OCI-LY7 (cell line): Measurements from ENCODE around the gene ATP8B3. TPM values are rescaled to one million over a fixed set of nuclear protein-coding genes. Genes with fewer than 3 reads are reported as not detected.

ENCODE experiments used
- BruUV-seq: library from RNA; stranded (reverse); fragments of 400-500 nt; replicated peaks from 2 replicates; lab custom pipeline; 2021; lab: Mats Ljungman, UMichigan
- CTCF ChIA-PET: fragments of 300-600 bp; sonication (Branson Sonifier 250); formaldehyde crosslinking; loops from one replicate; lab custom pipeline; 2022; ENCODE audit warnings: antibody characterized with exemption; ENCODE audit not compliant: unreplicated experiment; lab: Charles Lee
- POLR2A ChIA-PET: fragments of 300-600 bp; sonication (Branson Sonifier 250); formaldehyde crosslinking; loops from one replicate; lab custom pipeline; 2022; ENCODE audit warnings: antibody characterized with exemption; lab: Charles Lee
- DNase-seq: peaks from one replicate; pipeline ENCODE4 v3.0.0-alpha.2; 2015; ENCODE audit warnings: low spot score
- H2AFZ ChIP-seq: fragments of 200-600 bp; sonication (generic), shearing (Covaris generic); 2 replicates; pipeline ENCODE4 v1.6.1; 2014; ENCODE audit warnings: mild to moderate bottlenecking, antibody characterized with exemption, low read length, moderate library complexity
- H3K27ac ChIP-seq: fragments of 200-600 bp; sonication (generic); 2 replicates; pipeline ENCODE4 v1.5.1; 2014; ENCODE audit warnings: mixed run types, low read depth, mild to moderate bottlenecking, moderate library complexity, low read length, inconsistent platforms; ENCODE audit not compliant: poor library complexity, severe bottlenecking
- H3K36me3 ChIP-seq: fragments of 200-600 bp; sonication (generic); 2 replicates; pipeline ENCODE4 v1.6.1; 2014; ENCODE audit warnings: mild to moderate bottlenecking, antibody characterized with exemption, low read length, moderate library complexity, mixed read lengths; ENCODE audit not compliant: insufficient read depth
- H3K4me1 ChIP-seq: fragments of 200-600 bp; sonication (generic); 2 replicates; pipeline ENCODE4 v1.5.1; 2014; ENCODE audit warnings: mild to moderate bottlenecking, low read length; ENCODE audit not compliant: insufficient read depth, poor library complexity, severe bottlenecking
- H3K4me2 ChIP-seq: fragments of 200-600 bp; sonication (generic); 2 replicates; pipeline ENCODE4 v1.6.1; 2014; ENCODE audit warnings: mild to moderate bottlenecking, low read length
- H3K4me3 ChIP-seq: fragments of 200-600 bp; sonication (generic); 2 replicates; pipeline ENCODE4 v1.5.1; 2014; ENCODE audit warnings: mild to moderate bottlenecking, low read depth, low read length; ENCODE audit not compliant: poor library complexity, severe bottlenecking
- H3K79me2 ChIP-seq: fragments of 200-600 bp; sonication (generic); 2 replicates; pipeline ENCODE4 v1.6.1; 2016; ENCODE audit warnings: low read depth, mild to moderate bottlenecking, low read length, moderate library complexity, mixed read lengths; ENCODE audit not compliant: insufficient read depth
- H3K9me2 ChIP-seq: fragments of 200-600 bp; sonication (generic); 2 replicates; pipeline ENCODE4 v1.6.1; 2016; ENCODE audit warnings: mild to moderate bottlenecking, low read length, mixed read lengths; ENCODE audit not compliant: insufficient read depth
- H3K9me3 ChIP-seq: fragments of 200-600 bp; sonication (generic); 2 replicates; pipeline ENCODE4 v1.6.1; 2014; ENCODE audit warnings: mild to moderate bottlenecking, mixed run types, low read length, mixed read lengths
- H4K20me1 ChIP-seq: fragments of 200-600 bp; sonication (generic); 2 replicates; pipeline ENCODE4 v1.6.1; 2014; ENCODE audit warnings: mild to moderate bottlenecking, antibody characterized with exemption, low read length, moderate library complexity, mixed read lengths; ENCODE audit not compliant: insufficient read depth
- CTCF ChIP-seq: fragments of 200-600 bp; sonication (generic); conservative IDR thresholded peaks from 2 replicates; pipeline ENCODE4 v1.5.1; 2014; ENCODE audit warnings: mild to moderate bottlenecking, antibody characterized with exemption, low read length, moderate library complexity, mixed read lengths
- EZH2phosphoT487 ChIP-seq: fragments of 200-600 bp; sonication (generic); IDR thresholded peaks from 2 replicates; pipeline ENCODE4 v1.6.1; 2018; ENCODE audit warnings: low read depth, borderline replicate concordance, mild to moderate bottlenecking, mixed run types, antibody characterized with exemption, low read length, moderate library complexity, mixed read lengths
- intact Hi-C: fragments of 100-400 bp; cut with micrococcal nuclease; formaldehyde crosslinking; loops from one replicate; pipeline ENCODE4 v1.10.0; 2022; ENCODE audit not compliant: unreplicated experiment
- total RNA-seq, 2 experiments: library from RNA; depleted of rRNA in 1 of 2; stranded (reverse); fragments of >200 nt in 1 of 2; shearing (Covaris generic) in 1 of 2; gene quantifications; 2 replicates each; pipeline ENCODE4 v1.2.3, GENCODE V29; 2014 to 2022

ATP8B3 gene
- total RNA-seq, 2 experiments from 2014 or later: 5.9 to 19.3 TPM

- no peak for TF ChIP-seq EZH2phosphoT487
- no peak for TF ChIP-seq CTCF
- intact Hi-C loops: no loop called here
- no peaks in the 10 kb centered on the region for H3K36me3 ChIP-seq
- ChIA-PET POLR2A (no interaction called here), CTCF (no interaction called here)
- H4K20me1 ChIP-seq: no peaks in the 10 kb centered on the region
- peaks cover 12% of the 10 kb centered on the region for H3K4me1 ChIP-seq
- no peak overlapping the region for H3K4me3 ChIP-seq
- no peak overlapping the region for H3K4me2 ChIP-seq
- H2AFZ ChIP-seq: no peak overlapping the region
- no peaks in the 10 kb centered on the region for H3K9me3 ChIP-seq
- no peaks in the 10 kb centered on the region for H3K79me2 ChIP-seq
- no TSS peak for BruUV-seq
- H3K27ac ChIP-seq: no peak overlapping the region
- DNase-seq: no peak
- no peaks in the 10 kb centered on the region for H3K9me2 ChIP-seq
These were observed 68.9 kb downstream of the ATP8B3 start for GRCh38 chr19:1742989-1743696.

- H3K36me3 ChIP-seq: no peaks in the 10 kb centered on the region
- no peak for DNase-seq
- no peaks in the 10 kb centered on the region for H4K20me1 ChIP-seq
- no peak overlapping the region for H3K27ac ChIP-seq
- POLR2A ChIA-PET: interaction anchor here (0.6 kb wide), 1 partner anchor 10 kb away, joined by 10 read pairs; no protein-coding TSS in a partner anchor
- H3K79me2 ChIP-seq: no peaks in the 10 kb centered on the region
- TF ChIP-seq CTCF (no peak), EZH2phosphoT487 (no peak)
- H2AFZ ChIP-seq: no peak overlapping the region
- H3K9me3 ChIP-seq: no peaks in the 10 kb centered on the region
- H3K4me1 ChIP-seq: no peaks in the 10 kb centered on the region
- no peak overlapping the region for H3K4me3 ChIP-seq
- CTCF ChIA-PET: no interaction called here
- H3K9me2 ChIP-seq: no peaks in the 10 kb centered on the region
- BruUV-seq: no TSS peak
- intact Hi-C loops: no loop called here
- H3K4me2 ChIP-seq: no peak overlapping the region
These were observed 72.0 kb downstream of the ATP8B3 start for GRCh38 chr19:1739960-1740629.

GRCh38 chr19:1736927-1737326 is 75.1 kb downstream of the ATP8B3 start:
- BruUV-seq: no TSS peak
- POLR2A ChIA-PET: interaction anchor here (0.7 kb wide), 1 partner anchor 17 kb away, joined by 4 read pairs; no protein-coding TSS in a partner anchor
- DNase-seq: no peak

More at GRCh38 chr19:1736927-1737326, 75.1 kb downstream of the ATP8B3 start:
- no peaks in the 10 kb centered on the region for H3K9me3 ChIP-seq
- TF ChIP-seq EZH2phosphoT487: no peak
- TF ChIP-seq CTCF: no peak
- no peaks in the 10 kb centered on the region for H3K36me3 ChIP-seq
- H3K4me1 ChIP-seq: no peaks in the 10 kb centered on the region
- no peaks in the 10 kb centered on the region for H3K9me2 ChIP-seq
- CTCF ChIA-PET: no interaction called here
- H3K79me2 ChIP-seq: no peaks in the 10 kb centered on the region
- H3K4me2 ChIP-seq: no peak overlapping the region
- H4K20me1 ChIP-seq: no peaks in the 10 kb centered on the region
- H3K27ac ChIP-seq: no peak overlapping the region
- H2AFZ ChIP-seq: no peak overlapping the region
- intact Hi-C loops: no loop called here
- H3K4me3 ChIP-seq: no peak overlapping the region
